Endodermal cell (in vitro differentiated cells): Measurements from ENCODE around the gene ST3GAL3. TPM values are rescaled to one million over a fixed set of nuclear protein-coding genes. Genes with fewer than 3 reads are reported as not detected.

Experiments
- DNase-seq: peaks from one replicate; pipeline ENCODE4 v3.0.0-alpha.2; 2017
- H3K27ac ChIP-seq: 2 replicates; pipeline ENCODE4 v1.5.1; 2013; ENCODE audit warnings: mild to moderate bottlenecking, low read depth, low read length, moderate library complexity
- H3K27me3 ChIP-seq: 2 replicates; pipeline ENCODE4 v1.6.1; 2013; ENCODE audit warnings: mild to moderate bottlenecking, low read length, moderate library complexity; ENCODE audit not compliant: insufficient read depth, control insufficient read depth, poor library complexity, severe bottlenecking
- H3K36me3 ChIP-seq: 2 replicates; pipeline ENCODE4 v1.7.0; 2013; ENCODE audit warnings: mild to moderate bottlenecking, low read length, moderate library complexity; ENCODE audit not compliant: control insufficient read depth, insufficient read depth
- H3K4me1 ChIP-seq: one replicate; pipeline ENCODE4 v1.7.0; 2013; ENCODE audit warnings: low read length; ENCODE audit not compliant: control insufficient read depth, insufficient read depth
- H3K4me3 ChIP-seq: 2 replicates; pipeline ENCODE4 v1.5.1; 2013; ENCODE audit warnings: mild to moderate bottlenecking, low read length, moderate library complexity
- H3K9ac ChIP-seq: 2 replicates; pipeline ENCODE4 v1.6.1; 2013; ENCODE audit warnings: mild to moderate bottlenecking, low read length, moderate library complexity; ENCODE audit not compliant: poor library complexity, severe bottlenecking; ENCODE audit errors: extremely low read depth
- H3K9me3 ChIP-seq: 2 replicates; pipeline ENCODE4 v1.6.1; 2013; ENCODE audit warnings: mild to moderate bottlenecking, low read length, moderate library complexity; ENCODE audit not compliant: control insufficient read depth
- H3K27ac Mint-ChIP-seq: 2 replicates; pipeline ENCODE4 v1.8.0; 2020; ENCODE audit warnings: mixed read lengths
- H3K27me3 Mint-ChIP-seq: 2 replicates; pipeline ENCODE4 v1.8.0; 2021; ENCODE audit warnings: mild to moderate bottlenecking, mixed read lengths; ENCODE audit not compliant: insufficient read depth
- H3K36me3 Mint-ChIP-seq: 2 replicates; pipeline ENCODE4 v1.8.0; 2020; ENCODE audit warnings: low read depth, mixed read lengths
- H3K4me1 Mint-ChIP-seq: 2 replicates; pipeline ENCODE4 v1.8.0; 2020; ENCODE audit warnings: mixed read lengths
- H3K4me3 Mint-ChIP-seq: 2 replicates; pipeline ENCODE4 v1.8.0; 2020; ENCODE audit warnings: mild to moderate bottlenecking, moderate library complexity, mixed read lengths
- H3K9me3 Mint-ChIP-seq: 2 replicates; pipeline ENCODE4 v1.8.0; 2020; ENCODE audit warnings: mild to moderate bottlenecking, mixed read lengths
- CTCF ChIP-seq: fragments of 200-600 bp; sonication (generic); conservative IDR thresholded peaks from 2 replicates; pipeline ENCODE4 v1.5.0; 2021; ENCODE audit warnings: antibody characterized with exemption, mild to moderate bottlenecking
- WGBS, 2 experiments: methylation state at CpG; one replicate each; pipeline versions ENCODE4 v1.1.5 to v1.1.7; 2013; ENCODE audit warnings: missing lambda C conversion rate in 2 of 2, mixed read lengths in 1 of 2; ENCODE audit not compliant: insufficient coverage in 1 of 2, insufficient read length in 1 of 2; 5-methylcytosine and 5-hydroxymethylcytosine counted together
- total RNA-seq, 2 donors: library from RNA; stranded (reverse); fragmentation: NEBNext Ultra II Directional in 1 of 2; extraction: Animal tissue kit (Norgen Biotek cat#: 25700) in 1 of 2; gene quantifications; 2 replicates in 1 of 2; 3 replicates in 1 of 2; pipeline ENCODE4 v1.2.1, GENCODE V29; 2021

Gene ST3GAL3
- total RNA-seq, 2 donors from 2014 or later = 15.5 to 15.9 TPM

GRCh38 chr1:43704838-43705237, 2.5 kb upstream of the ST3GAL3 start:
- no peaks in the 10 kb centered on the region for H3K9me3 ChIP-seq
- H3K36me3 Mint-ChIP-seq = peaks cover 43% of the 10 kb centered on the region
- H3K27ac Mint-ChIP-seq = no peak overlapping the region
- 92% methylated on average over 2 of the region's 2 CpGs; no CpG with 5 or more reads in 1 of the 2 experiments for WGBS, 2 experiments
- DNase-seq = no peak
- no peak overlapping the region for H3K4me3 ChIP-seq
- no peaks in the 10 kb centered on the region for H3K9me3 Mint-ChIP-seq
- H3K4me1 Mint-ChIP-seq = peaks cover 15% of the 10 kb centered on the region
- no peak overlapping the region for H3K27ac ChIP-seq
- H3K27me3 Mint-ChIP-seq = no peaks in the 10 kb centered on the region
- TF ChIP-seq CTCF = peak; percentile 43
- no peaks in the 10 kb centered on the region for H3K4me1 ChIP-seq
- H3K4me3 Mint-ChIP-seq = no peak overlapping the region
- H3K9ac ChIP-seq = no peak overlapping the region
- no peaks in the 10 kb centered on the region for H3K27me3 ChIP-seq
- H3K36me3 ChIP-seq = peaks cover 53% of the 10 kb centered on the region

- no peak for TF ChIP-seq CTCF
- peaks cover 48% of the 10 kb centered on the region for H3K36me3 ChIP-seq
- H3K27me3 ChIP-seq = no peaks in the 10 kb centered on the region
- peaks cover 15% of the 10 kb centered on the region for H3K4me1 Mint-ChIP-seq
- H3K27me3 Mint-ChIP-seq = no peaks in the 10 kb centered on the region
- DNase-seq = no peak
- no peak overlapping the region for H3K4me3 Mint-ChIP-seq
- H3K27ac ChIP-seq = no peak overlapping the region
- no peaks in the 10 kb centered on the region for H3K9me3 Mint-ChIP-seq
- no peak overlapping the region for H3K9ac ChIP-seq
- peaks cover 39% of the 10 kb centered on the region for H3K36me3 Mint-ChIP-seq
- no peak overlapping the region for H3K4me3 ChIP-seq
- H3K9me3 ChIP-seq = no peaks in the 10 kb centered on the region
- no peaks in the 10 kb centered on the region for H3K4me1 ChIP-seq
- WGBS, 2 experiments = 80 to 96% methylated on average over 1 to 4 of the region's 4 CpGs
- H3K27ac Mint-ChIP-seq = peak overlapping the region; percentile 46
Measured at GRCh38 chr1:43705334-43705733, 2.0 kb upstream of the ST3GAL3 start.

GRCh38 chr1:43705982-43706597, 1.2 kb upstream of the ST3GAL3 start:
- H3K27me3 Mint-ChIP-seq = no peaks in the 10 kb centered on the region
- H3K4me3 Mint-ChIP-seq = peak overlapping the region; percentile 78
- Histone ChIP-seq H3K4me3 (peak overlapping the region; percentile 98), H3K9ac (peak overlapping the region; percentile 78), H3K36me3 (peaks cover 44% of the 10 kb centered on the region), H3K4me1 (no peaks in the 10 kb centered on the region), H3K27ac (no peak overlapping the region), H3K27me3 (no peaks in the 10 kb centered on the region), H3K9me3 (no peaks in the 10 kb centered on the region)
- peaks cover 35% of the 10 kb centered on the region for H3K36me3 Mint-ChIP-seq
- peak; percentile 55 for DNase-seq
- H3K27ac Mint-ChIP-seq = peak overlapping the region; percentile 90
- no peak for TF ChIP-seq CTCF
- no peaks in the 10 kb centered on the region for H3K9me3 Mint-ChIP-seq
- peaks cover 15% of the 10 kb centered on the region for H3K4me1 Mint-ChIP-seq
- WGBS, 2 experiments = 71 to 73% methylated on average over 3 to 5 of the region's 5 CpGs
